Esophagus muscularis mucosa (tissue), 4 donors: ENCODE results near the gene STARD13. TPM values are rescaled to one million over a fixed set of nuclear protein-coding genes. Genes with fewer than 3 reads are reported as not detected.

Experiments used
- DNase-seq: peaks from one replicate; pipeline ENCODE4 v3.0.0-alpha.2; 2017; ENCODE audit errors: extremely low spot score
- H3K27ac ChIP-seq, 4 donors: fragments of 200-600 bp; sonication (generic); replicated peaks in 1 of 4; 1 replicate in 3 of 4; 2 replicates in 1 of 4; pipeline ENCODE4 v1.5.1; 2016 to 2019; ENCODE audit warnings: mild to moderate bottlenecking in 1 of 4
- H3K27me3 ChIP-seq, 4 donors: fragments of 200-600 bp; sonication (generic); one replicate each; pipeline versions ENCODE4 v1.5.1 to v1.6.0; 2016 to 2019
- H3K36me3 ChIP-seq, 4 donors: fragments of 200-600 bp; sonication (generic); one replicate each; pipeline ENCODE4 v1.5.1; 2016 to 2019
- H3K4me1 ChIP-seq, 4 donors: fragments of 200-600 bp; sonication (generic); one replicate each; pipeline ENCODE4 v1.5.1; 2016 to 2019
- H3K4me3 ChIP-seq, 4 donors: fragments of 200-600 bp; sonication (generic); 1 replicate in 2 of 4; 2 replicates in 2 of 4; pipeline ENCODE4 v1.5.1; 2016 to 2019; ENCODE audit warnings: mild to moderate bottlenecking in 4 of 4, moderate library complexity in 1 of 4
- H3K9me3 ChIP-seq, 4 donors: fragments of 200-600 bp; sonication (generic); 1 replicate in 3 of 4; 2 replicates in 1 of 4; pipeline ENCODE4 v1.5.1; 2016 to 2019
- EP300 ChIP-seq: sonication (generic); formaldehyde crosslinking; IDR thresholded peaks from one replicate; pipeline ENCODE4 v1.6.1; 2017; ENCODE audit warnings: antibody characterized with exemption
- POLR2A ChIP-seq: fragments of 450-650 bp; IDR thresholded peaks from one replicate; pipeline ENCODE4 v1.6.1; 2017; ENCODE audit warnings: antibody characterized with exemption, moderate library complexity, mild to moderate bottlenecking, low read depth
- POLR2AphosphoS5 ChIP-seq, 2 donors: sonication (generic); formaldehyde crosslinking; IDR thresholded peaks; one replicate each; pipeline ENCODE4 v1.6.1; 2017; ENCODE audit warnings: antibody characterized with exemption in 2 of 2
- WGBS: methylation state at CpG from one replicate; pipeline ENCODE4 v1.1.5; 2018; 5-methylcytosine and 5-hydroxymethylcytosine counted together
- intact Hi-C: fragments of 100-400 bp; cut with DNase I; formaldehyde crosslinking; loops from one replicate; pipeline ENCODE4 v1.15.1; 2023
- total RNA-seq, 4 donors: library from RNA; depleted of rRNA; stranded (reverse); fragments of >200 nt; gene quantifications; one replicate each; pipeline versions ENCODE4 v1.1.0 to v1.2.1, GENCODE V29; 2016
- TF ChIP-seq, protein P1 (sequence below), 3 experiments: fragments of 200-600 bp in 2 of 3; fragments of 450-650 bp in 1 of 3; sonication (generic) in 2 of 3; IDR thresholded peaks; one replicate each; pipeline ENCODE4 v1.5.1; 2017 to 2019; ENCODE audit warnings: antibody characterized with exemption in 3 of 3, mild to moderate bottlenecking in 2 of 3, moderate library complexity in 1 of 3

Gene STARD13
- total RNA-seq, 4 donors from 2014 or later, result 44.9 to 59.2 (median 56.2) TPM

DNA sequence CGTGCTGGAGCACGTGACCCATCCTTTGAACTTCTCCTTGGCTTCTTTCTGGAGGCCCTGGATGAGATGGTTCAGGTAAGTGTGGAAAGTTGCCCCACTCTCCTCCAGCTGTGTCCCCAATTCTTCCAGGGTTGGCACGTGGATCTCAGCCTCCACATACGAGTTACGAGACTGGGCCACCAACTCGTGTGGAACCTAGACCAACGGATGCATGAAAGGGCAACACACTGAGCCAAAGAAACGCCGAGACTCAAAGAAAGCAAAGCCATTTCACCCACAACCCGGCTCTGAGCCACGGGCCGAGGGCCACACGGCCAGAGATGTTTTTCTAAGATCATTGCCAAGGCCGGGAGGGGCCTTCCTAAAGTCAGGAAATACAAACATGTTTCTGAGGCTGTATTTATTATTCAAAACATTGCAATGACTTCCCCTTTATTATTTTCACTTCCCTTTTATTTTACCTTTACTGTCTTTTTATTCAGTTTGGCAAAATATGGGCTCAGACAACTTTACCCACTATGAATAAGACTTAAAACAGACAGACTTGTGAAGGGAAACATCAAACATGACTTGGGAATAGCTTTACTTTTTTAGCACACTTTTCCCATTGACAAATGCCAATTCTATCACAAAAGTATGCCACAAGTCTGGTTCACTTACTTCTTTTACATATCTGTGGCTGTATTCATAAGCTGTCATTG lies 174.7 kb downstream of the STARD13 start:
- TF ChIP-seq POLR2AphosphoS5 (IDR thresholded peaks at IDR 0.05), result peak in 1 of 2 donors; percentile 18
- TF ChIP-seq, protein P1, sequence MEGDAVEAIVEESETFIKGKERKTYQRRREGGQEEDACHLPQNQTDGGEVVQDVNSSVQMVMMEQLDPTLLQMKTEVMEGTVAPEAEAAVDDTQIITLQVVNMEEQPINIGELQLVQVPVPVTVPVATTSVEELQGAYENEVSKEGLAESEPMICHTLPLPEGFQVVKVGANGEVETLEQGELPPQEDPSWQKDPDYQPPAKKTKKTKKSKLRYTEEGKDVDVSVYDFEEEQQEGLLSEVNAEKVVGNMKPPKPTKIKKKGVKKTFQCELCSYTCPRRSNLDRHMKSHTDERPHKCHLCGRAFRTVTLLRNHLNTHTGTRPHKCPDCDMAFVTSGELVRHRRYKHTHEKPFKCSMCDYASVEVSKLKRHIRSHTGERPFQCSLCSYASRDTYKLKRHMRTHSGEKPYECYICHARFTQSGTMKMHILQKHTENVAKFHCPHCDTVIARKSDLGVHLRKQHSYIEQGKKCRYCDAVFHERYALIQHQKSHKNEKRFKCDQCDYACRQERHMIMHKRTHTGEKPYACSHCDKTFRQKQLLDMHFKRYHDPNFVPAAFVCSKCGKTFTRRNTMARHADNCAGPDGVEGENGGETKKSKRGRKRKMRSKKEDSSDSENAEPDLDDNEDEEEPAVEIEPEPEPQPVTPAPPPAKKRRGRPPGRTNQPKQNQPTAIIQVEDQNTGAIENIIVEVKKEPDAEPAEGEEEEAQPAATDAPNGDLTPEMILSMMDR (IDR thresholded peaks at IDR 0.05), result no peak
- intact Hi-C loops, result no loop called here
- Histone ChIP-seq H3K36me3 (peaks cover 7 to 98% (median 49%) of the 10 kb centered on the region in 4 donors), H3K4me3 (no peak overlapping the region), H3K27me3 (no peaks in the 10 kb centered on the region), H3K27ac (peak overlapping the region; percentile 71 to 78 (median 74)), H3K4me1 (peaks cover 57 to 100% (median 96%) of the 10 kb centered on the region in 4 donors), H3K9me3 (no peaks in the 10 kb centered on the region)
- WGBS, result 34% methylated on average over 14 of the region's 14 CpGs
- no peak for DNase-seq

DNA sequence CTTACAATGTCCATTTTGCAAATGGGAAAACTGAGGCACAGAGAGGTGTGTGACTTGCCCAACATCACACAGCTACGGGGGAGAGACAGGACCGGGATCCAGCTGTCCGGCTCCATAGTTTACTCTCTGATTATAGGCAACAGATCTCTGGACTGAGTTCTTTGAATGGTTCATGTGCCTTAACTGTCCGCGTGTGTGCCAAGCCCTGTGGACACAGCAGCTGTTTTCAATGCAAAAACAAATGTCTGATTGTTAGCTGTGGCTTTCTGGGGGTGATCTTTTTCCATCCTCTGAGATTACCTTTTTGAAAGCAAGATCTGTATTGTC lies 175.2 kb downstream of the STARD13 start:
- H3K4me1 ChIP-seq, result peaks cover 57 to 100% (median 100%) of the 10 kb centered on the region in 4 donors
- no peak overlapping the region for H3K4me3 ChIP-seq
- no peak for DNase-seq
- intact Hi-C loops, result no loop called here
- 85% methylated on average over 5 of the region's 5 CpGs for WGBS
- peak overlapping the region; percentile 71 to 78 (median 74) for H3K27ac ChIP-seq
- H3K36me3 ChIP-seq, result peaks cover 9 to 98% (median 49%) of the 10 kb centered on the region in 4 donors
- TF ChIP-seq POLR2A, result no peak
- no peak for TF ChIP-seq POLR2AphosphoS5 (IDR thresholded peaks at IDR 0.05)
- no peak for TF ChIP-seq EP300
- TF ChIP-seq, protein P1 (IDR thresholded peaks at IDR 0.05), result no peak
- H3K9me3 ChIP-seq, result no peaks in the 10 kb centered on the region
- H3K27me3 ChIP-seq, result no peaks in the 10 kb centered on the region

DNA sequence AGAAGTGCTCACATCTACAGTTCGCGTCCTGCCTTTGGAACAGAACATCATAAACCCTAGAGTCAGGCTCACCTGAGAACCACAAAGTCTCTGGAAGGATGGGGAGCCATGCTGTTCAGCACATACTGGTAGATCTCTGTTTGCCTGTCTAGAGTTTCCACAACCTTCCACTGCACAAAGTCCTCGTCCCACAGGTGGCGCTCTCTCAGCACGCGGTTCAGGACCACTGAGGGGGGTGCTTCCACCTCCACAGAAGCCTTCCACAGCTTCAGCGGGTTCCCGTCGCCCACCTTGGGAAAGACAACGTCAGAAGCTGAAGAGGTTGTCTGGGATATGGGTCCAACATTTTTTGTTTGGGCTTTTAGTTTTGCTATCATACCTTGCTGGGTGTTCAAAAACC lies 175.8 kb downstream of the STARD13 start:
- H3K27me3 ChIP-seq, result no peaks in the 10 kb centered on the region
- H3K27ac ChIP-seq, result peak overlapping the region; percentile 71 to 78 (median 74)
- intact Hi-C loops, result no loop called here
- TF ChIP-seq POLR2AphosphoS5 (IDR thresholded peaks at IDR 0.05), result no peak
- TF ChIP-seq POLR2A, result no peak
- TF ChIP-seq, protein P1 (IDR thresholded peaks at IDR 0.05), result peak in 1 of 3 experiments; percentile 8
- peaks cover 57 to 97% (median 96%) of the 10 kb centered on the region in 4 donors for H3K4me1 ChIP-seq
- H3K9me3 ChIP-seq, result no peaks in the 10 kb centered on the region
- 76% methylated on average over 10 of the region's 10 CpGs for WGBS
- DNase-seq, result no peak
- H3K36me3 ChIP-seq, result peaks cover 9 to 98% (median 51%) of the 10 kb centered on the region in 4 donors
- H3K4me3 ChIP-seq, result no peak overlapping the region

DNA sequence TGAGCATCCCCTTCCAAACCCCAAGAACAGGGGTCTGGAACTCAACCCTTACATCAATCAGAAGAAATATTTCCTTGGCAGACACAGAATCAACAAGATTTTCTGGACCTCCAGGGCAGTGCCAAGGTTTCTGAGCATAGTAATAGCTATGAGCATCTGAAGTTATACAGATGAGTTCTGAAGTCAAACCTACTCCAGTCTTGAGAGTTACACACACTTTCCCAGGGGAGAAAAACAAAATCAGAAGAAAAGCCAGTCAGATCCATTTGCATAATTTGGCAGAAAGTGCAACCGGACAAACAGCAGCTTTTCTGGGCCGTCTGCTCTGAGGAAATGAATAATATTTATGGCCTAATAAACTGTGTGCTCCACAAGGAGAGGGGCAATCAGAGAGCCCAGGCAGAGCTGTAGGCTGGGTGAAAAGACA lies 176.3 kb downstream of the STARD13 start:
- DNase-seq, result no peak
- no peaks in the 10 kb centered on the region for H3K27me3 ChIP-seq
- 17% methylated on average over 2 of the region's 2 CpGs for WGBS
- peak overlapping the region; percentile 71 to 78 (median 74) for H3K27ac ChIP-seq
- no peak for TF ChIP-seq POLR2A
- no peak for TF ChIP-seq EP300
- no peak for TF ChIP-seq POLR2AphosphoS5 (IDR thresholded peaks at IDR 0.05)
- TF ChIP-seq, protein P1 (IDR thresholded peaks at IDR 0.05), result no peak
- intact Hi-C loops, result no loop called here
- peaks cover 57 to 92% (median 91%) of the 10 kb centered on the region in 4 donors for H3K4me1 ChIP-seq
- H3K4me3 ChIP-seq, result no peak overlapping the region
- H3K36me3 ChIP-seq, result peaks cover 9 to 97% (median 53%) of the 10 kb centered on the region in 4 donors
- no peaks in the 10 kb centered on the region for H3K9me3 ChIP-seq
